LNCAP (cell line): ENCODE results near the gene JAG1.

Source experiments
- TF ChIP-seq, protein P1 (sequence below): fragments of 450-650 bp; IDR thresholded peaks from 2 replicates; pipeline ENCODE4 v1.5.1; 2017; ENCODE audit warnings: mild to moderate bottlenecking

Gene JAG1

GRCh38 chr20:10629946-10630650 is 43.7 kb downstream of the JAG1 start:
- TF ChIP-seq, protein P1, sequence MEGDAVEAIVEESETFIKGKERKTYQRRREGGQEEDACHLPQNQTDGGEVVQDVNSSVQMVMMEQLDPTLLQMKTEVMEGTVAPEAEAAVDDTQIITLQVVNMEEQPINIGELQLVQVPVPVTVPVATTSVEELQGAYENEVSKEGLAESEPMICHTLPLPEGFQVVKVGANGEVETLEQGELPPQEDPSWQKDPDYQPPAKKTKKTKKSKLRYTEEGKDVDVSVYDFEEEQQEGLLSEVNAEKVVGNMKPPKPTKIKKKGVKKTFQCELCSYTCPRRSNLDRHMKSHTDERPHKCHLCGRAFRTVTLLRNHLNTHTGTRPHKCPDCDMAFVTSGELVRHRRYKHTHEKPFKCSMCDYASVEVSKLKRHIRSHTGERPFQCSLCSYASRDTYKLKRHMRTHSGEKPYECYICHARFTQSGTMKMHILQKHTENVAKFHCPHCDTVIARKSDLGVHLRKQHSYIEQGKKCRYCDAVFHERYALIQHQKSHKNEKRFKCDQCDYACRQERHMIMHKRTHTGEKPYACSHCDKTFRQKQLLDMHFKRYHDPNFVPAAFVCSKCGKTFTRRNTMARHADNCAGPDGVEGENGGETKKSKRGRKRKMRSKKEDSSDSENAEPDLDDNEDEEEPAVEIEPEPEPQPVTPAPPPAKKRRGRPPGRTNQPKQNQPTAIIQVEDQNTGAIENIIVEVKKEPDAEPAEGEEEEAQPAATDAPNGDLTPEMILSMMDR, result no peak

- TF ChIP-seq, protein P1, result no peak
These were observed 46.9 kb downstream of the JAG1 start for GRCh38 chr20:10626896-10627295.

DNA sequence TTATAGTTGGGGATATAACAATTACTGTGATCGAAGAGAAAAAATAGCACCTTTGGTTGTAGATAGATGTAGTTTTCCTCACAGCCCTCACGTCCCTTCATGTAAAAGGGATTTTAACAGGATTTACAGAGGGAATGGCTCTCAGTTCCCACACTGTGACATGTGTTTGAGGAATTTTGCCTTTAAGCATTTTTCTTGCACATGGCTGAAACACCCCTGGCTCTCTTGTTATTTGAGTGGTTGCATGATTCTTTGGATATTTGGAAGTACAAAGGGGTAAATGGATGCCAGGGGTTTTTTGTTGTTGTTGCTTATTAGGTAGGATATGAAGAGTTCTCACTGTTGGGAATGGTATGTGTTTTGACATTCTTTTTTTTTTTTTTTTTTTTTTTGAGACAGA is 48.2 kb downstream of the JAG1 start:
- TF ChIP-seq, protein P1, result no peak

DNA sequence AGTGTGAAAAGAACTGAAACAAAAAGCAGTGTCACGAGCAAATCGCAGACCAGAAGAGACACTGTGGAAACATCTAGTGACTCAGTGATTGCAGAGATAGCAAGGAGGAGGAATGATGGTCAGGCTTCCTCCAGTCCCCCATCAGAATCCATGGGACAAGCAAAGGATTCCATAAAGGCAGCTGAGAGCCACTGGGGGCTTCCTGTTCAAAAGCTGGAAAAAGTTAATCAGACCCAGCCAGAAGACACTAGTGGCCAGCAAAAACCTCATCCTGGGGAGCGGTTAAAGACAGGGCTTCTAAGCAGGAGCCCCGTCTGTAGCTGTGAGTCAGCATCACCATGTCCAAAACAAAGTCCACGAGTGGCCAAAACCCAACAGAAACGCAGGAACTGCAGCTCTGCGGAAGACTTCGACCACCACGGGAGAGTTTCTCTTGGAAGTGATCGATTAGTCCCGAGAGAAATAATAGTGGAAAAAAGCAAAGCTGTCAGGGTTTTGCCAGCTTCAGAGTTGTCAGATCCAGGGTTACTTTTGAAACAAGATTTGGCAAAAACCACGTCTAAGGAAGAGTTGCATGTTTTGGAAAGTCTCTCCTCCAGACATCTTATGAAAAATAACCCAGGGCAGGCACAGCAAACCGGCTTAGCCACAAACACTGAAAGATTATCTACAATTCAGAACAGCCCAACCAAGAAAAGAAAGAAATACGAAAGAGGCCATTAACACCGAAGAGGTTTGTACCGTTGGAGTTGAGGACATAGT is 51.0 kb downstream of the JAG1 start:
- TF ChIP-seq, protein P1, result no peak

GRCh38 chr20:10621149-10621548 is 52.6 kb downstream of the JAG1 start:
- TF ChIP-seq, protein P1, result no peak

- TF ChIP-seq, protein P1, result no peak
These were observed 54.4 kb downstream of the JAG1 start for GRCh38 chr20:10619427-10619826.

GRCh38 chr20:10618611-10619245 is 55.1 kb downstream of the JAG1 start:
- TF ChIP-seq, protein P1, result no peak
